HTR-8/SVneo (cell line): ENCODE results near the gene PDCD1.

Source experiments
- DNase-seq: peaks from one replicate; pipeline ENCODE4 v3.0.0; 2011; ENCODE audit warnings: low spot score, mixed read lengths; ENCODE audit not compliant: insufficient read length
- FAIRE-seq: peaks from 2 replicates; lab custom pipeline; 2011; peaks lifted over from hg19 to GRCh38; lab: Jason Lieb, UNC

PDCD1 gene

DNA sequence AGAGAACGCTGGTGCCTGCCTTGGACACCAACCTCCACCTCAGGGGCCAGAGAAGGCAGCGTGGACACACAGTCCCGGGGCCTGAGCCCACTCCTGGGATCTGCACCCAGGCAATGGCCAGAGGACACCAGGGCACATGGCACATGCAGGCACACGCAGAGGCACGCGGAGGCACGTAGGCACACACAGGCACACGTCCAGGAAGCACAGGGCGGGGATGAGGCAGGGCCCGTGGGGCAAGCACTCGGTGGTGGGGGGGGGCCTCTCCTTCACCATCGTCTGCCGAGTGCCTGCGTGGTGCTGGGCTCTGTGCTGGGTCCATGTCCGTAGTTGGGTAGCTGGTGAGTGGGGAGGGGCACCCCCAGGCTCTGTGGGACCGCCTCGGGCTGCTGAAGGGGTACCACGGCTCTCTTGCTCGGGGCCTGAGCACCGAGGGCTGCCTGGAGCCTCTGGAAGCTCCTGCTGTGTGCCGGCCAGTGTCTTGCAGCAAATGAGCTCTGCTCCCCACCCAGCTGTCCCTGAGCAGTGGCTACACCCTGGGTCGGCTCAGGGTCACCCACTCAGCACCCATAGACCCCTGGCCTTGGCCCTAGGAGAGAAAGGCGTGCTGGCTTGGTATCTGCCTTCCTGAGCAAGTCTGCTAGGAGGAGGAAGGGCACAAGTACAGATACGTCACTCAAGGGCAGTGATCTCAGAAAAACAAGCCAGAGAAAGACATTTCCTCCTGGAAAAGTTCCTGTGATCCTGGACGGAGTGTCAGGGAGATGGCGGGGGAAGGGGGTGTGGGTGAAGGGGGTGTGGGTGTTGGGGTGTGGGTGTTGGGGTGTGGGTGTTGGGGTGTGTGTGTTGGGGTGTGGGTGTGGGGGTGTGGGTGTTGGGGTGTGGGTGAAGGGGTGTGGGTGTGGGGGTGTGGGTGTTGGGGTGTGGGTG lies 37.3 kb upstream of the PDCD1 start:
- no peak for DNase-seq
- FAIRE-seq = peak; percentile 100

DNA sequence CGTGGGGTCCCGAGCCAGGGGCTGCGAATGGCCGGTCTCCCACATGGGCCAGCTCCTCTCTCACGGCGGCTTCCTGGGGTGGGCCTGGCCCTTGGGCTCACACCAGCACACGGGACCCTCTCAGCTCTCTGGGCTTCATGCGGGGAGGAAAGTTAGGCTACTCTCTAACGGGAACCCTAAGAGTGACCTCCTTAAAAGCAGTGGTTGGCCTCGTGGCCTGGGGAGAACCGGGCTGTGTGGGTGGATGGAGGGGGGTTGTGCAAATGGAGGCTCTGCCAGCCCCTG lies 36.7 kb upstream of the PDCD1 start:
- DNase-seq = no peak
- FAIRE-seq = no peak

DNA sequence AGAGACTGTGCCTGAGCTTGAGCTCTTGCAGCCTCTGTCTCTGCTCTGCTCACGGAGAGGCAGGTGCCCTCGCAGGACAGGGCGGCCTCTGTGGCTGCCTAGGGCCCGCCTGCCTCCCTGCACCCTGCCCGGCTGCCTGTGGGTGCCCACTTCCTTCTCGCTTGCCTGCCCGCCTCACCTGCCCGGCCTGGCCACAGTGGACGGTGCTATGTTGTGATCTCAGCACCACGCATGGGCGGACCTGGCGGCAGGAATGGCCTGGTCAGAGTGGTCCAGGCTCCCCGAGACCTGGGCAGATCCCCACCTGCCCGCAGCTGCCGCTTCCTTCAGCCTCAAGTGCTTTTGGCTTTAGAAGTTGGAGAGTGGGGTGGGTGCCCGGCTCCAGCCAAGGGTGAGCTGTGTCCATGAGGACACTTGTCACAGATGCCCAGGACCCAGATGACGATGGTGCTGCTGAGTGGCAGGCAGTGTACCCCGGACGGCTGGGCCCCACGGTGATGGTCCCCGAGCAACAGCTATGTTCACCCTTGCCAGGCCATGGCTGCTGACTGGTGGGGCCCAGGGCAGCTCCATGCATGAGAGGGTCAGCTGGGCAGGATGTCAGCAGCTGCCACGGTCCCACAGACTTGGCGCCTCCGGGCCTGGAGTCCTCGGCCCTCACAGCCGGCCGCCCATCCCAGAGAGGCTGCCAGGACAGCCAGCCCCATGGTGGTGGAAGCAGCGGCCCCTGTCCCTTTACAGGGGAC lies 36.2 kb upstream of the PDCD1 start:
- FAIRE-seq = no peak
- no peak for DNase-seq

DNA sequence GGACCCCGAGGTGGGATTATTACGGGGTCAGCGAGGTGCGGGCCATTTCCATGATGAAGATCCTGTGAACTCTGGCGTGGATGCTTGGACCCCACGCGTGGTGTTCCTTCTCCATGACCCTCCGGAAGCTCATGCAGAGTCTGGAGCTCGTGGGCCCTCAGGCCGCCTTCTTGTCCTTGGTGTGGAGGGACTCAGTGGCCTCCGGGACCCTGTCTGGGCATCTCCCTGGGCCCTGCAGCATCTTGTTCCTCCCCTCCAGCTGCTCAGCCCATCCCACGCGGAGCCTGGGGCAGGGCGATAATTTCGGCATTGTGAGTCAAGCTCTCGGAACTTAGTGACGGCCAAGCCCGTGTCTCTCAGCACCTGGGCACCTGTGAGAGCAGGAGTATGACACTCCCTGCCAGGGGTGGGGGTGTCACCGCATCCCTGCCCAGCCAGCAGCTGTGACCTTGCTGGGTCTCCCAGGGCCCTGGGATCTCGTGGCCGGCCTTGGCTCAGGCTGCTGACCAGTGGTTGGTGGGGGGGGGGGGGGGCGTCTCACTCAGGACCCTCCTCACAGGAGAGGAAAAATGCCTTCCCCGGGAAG lies 35.5 kb upstream of the PDCD1 start:
- DNase-seq (no peak), FAIRE-seq (no peak)

DNA sequence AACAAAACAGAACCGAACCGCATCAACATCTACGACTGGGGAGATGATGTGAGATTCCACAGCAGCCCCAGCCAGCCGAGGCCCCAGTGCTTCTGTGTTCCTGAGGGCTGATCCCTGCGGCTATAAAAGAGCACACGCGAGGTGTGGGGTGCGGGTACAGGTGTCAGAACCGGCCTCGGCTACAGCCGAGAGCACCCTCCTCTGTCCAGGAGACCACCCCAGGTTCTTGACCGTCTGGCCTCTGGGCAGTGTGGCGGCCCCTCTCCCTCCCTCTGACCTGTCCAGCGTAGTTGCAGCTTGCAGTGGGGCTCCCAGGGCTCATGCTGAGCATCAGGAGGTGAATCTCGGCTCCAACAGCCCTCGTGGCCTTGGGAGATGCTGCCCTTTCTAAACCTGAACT lies 34.6 kb upstream of the PDCD1 start:
- DNase-seq = no peak
- no peak for FAIRE-seq

DNA sequence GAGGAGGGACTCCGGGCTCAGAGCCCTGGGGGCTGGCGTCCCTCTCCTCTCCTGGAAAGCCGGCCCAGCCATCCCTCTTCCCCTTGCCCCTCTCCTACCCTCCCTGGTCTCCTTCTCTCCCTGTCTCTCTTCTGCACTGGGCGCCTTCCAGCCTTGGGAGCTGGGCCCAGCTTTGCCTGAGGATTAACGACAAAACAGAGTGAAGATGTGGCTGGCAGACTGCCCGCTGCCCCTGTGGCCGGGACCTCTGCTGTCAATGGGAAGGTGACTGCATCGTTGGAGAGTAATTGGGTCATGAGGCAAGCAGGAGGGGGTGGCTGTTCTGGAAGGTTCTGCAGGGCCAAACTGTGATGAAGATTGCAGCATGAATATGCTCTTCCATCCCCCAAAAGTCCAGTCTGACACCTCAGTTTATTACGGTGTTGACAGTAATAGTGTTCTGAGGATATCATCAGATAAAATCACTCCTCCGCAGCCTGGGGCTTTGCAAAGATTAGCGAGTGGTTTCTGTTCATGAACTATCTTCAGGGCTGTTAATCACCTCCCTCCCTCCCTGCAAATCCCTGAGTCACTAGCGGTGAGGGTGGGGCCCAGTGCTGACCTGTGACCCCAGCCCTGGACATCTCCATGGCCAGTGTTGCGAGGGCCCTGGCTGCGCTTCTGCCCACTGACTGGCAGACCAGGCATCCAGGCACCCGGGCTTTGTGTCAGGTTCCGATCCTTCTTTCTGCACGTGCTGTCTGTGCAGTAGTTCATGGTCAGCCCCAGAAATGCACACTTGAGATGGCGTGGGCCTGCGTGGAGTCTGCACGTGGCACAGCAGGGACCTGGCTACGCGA lies 33.8 kb upstream of the PDCD1 start:
- no peak for FAIRE-seq
- DNase-seq = no peak

DNA sequence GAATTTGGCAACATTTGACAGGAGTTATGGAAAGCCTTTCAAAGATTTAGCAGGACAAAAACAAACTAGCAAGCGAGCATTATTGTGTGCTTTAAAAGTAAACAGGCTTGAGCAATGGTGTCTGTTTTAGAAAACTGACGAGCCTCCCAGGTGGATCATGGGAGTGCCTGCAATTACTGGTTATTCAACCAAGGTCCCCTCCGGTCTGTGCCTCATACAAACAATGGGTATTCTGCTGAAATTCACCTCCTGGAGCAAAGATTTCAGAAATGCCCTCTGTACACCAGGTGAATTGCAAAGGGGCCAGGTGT lies 33.2 kb upstream of the PDCD1 start:
- no peak for FAIRE-seq

DNA sequence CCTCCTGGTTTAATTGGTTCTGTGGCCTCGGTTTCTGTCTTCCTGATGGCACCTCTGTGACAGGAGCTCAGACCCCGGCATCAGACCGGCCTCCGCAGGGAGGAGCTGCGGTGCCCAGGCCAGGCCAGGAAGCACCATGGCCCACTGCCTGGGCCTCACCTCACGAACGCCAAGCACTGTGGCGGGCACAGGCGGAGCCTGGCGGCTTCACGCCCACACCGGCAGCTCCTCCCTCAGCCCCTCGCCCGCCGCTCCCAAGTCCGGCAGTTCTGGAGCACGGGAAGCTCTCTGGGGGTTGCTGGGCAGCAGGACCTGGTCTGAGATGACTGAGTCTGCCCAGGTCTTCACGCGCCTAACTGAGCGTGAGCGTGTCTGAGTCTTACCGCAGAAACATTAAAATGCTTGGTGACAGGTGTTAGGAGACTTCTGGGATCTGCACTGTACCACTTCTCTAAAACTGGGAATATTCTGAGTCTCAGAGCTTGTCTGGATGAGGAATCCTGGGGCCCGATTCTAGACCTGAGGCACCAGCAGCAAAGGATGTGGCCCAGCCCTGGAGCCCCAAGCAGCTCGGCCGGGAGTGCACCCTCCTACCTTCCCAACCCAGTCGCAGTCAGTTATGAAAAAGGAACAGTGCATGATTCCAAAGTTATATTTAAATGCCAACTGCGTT lies 32.8 kb upstream of the PDCD1 start:
- DNase-seq (no peak), FAIRE-seq (no peak)

More for the DNA sequence above, 33.2 kb upstream of the PDCD1 start:
- no peak for DNase-seq

DNA sequence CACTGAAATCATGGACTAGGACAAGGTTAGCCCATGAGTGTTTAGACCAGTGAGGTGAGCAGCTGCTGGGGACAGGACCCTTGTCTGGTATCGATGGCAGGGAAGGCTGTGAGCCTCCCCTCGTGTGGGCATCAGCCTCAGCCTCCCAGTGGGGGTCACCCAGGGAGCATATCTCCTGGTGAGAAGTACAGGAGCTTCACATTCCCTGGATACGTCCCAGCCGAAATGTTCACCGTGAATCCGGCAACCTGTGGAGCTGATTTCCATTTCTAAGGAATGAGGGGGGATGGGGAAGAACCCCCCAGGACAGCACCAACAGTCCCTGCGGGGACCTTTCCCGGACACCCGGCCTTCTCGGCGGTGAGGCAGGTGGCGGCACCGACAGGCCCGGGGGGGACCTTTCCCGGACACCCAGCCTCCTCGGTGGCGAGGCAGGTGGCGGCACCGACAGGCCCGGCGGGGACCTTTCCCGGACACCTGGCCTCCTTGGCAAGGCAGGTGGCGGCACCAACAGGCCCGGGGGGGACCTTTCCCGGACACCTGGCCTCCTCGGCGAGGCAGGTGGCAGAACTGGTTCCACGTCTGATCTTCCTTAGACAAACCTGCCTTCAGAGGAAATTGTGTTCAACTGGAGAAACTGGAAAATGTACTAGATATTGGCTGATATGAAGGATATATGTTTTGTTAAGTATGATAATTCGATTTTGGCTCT lies 32.0 kb upstream of the PDCD1 start:
- FAIRE-seq = no peak
- no peak for DNase-seq

DNA sequence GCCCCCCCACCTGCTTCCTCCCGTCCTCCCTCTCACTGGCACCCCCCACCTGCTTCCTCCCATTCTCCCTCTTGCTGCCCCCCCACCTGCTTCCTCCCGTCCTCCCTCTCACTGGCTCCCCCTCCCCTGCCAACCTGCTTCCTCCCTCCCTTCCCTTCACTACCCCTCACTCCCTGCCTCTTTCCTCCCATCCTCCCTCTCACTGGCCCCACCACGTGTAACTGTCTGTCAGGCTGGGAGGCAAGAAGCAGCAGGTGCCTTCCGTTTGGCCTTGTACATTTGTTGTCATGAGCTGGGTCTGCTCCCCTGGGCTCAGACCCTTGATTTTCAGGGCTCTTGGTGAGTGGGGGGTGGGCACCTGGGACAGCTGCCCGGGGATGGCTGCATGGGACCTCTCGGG lies 29.9 kb upstream of the PDCD1 start:
- FAIRE-seq = no peak

DNA sequence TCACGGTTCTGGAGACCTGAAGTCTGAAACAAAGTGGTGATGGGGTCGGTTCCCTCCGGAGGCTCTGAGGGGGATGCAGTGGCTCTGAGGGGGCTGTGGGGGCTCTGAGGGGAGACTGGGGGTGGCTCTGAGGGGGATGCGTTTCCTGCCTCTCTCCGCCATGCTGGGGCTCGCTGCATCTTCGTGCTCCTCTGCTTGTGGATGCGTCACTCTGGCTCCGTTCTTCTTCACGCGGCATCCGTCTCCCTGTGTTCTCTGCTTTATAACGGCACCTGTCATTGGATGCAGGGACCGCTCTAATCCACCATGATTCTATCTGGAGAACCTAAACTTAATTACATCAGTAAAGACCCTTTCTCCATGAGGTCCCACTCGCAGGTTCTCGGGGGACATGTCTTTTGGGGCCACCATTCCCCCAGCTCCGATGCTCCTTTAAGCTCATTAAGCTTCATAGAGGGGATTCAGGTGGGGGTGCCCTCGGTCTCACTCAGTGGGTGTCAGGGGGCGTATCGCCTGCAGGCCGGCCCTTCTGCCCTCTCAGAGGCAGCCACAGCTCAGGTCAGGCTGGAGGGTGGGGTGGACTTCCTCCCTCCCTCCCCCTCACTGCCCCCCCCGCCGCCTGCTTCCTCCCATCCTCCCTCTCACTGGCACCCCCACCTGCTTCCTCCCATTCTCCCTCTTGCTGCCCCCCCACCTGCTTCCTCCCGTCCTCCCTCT lies 29.3 kb upstream of the PDCD1 start:
- no peak for FAIRE-seq
- DNase-seq = no peak

More for the DNA sequence above, 29.9 kb upstream of the PDCD1 start:
- no peak for DNase-seq

DNA sequence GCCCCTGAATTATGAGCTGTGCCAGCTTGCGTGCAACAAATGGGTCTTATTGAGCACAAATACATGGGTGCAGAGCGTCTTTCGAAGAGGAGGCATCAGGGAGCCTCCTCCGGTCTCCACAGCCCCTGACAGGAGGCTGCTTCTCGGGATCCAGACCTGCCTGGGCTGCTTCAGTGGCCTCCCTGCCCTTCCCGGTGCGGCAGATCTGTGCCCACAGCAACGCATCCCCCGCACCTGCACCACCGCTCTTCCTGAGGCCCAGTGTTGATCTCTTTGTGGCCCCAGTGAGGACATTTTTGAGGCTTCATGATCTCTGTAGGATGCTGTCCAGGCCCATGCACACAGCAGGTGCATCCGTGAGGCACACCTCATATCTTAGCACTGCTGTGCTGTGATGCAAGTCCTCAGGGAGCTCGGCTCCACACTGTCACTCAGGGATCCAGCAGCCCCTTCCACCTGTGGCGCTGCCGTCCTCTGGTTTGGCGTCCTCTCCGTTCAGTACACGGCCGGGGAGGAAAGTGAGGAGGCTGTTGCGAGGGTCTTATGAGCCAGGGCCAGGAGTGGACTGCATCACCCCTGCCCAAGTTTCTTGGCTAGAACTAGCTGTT lies 28.2 kb upstream of the PDCD1 start:
- FAIRE-seq = no peak
- no peak for DNase-seq

DNA sequence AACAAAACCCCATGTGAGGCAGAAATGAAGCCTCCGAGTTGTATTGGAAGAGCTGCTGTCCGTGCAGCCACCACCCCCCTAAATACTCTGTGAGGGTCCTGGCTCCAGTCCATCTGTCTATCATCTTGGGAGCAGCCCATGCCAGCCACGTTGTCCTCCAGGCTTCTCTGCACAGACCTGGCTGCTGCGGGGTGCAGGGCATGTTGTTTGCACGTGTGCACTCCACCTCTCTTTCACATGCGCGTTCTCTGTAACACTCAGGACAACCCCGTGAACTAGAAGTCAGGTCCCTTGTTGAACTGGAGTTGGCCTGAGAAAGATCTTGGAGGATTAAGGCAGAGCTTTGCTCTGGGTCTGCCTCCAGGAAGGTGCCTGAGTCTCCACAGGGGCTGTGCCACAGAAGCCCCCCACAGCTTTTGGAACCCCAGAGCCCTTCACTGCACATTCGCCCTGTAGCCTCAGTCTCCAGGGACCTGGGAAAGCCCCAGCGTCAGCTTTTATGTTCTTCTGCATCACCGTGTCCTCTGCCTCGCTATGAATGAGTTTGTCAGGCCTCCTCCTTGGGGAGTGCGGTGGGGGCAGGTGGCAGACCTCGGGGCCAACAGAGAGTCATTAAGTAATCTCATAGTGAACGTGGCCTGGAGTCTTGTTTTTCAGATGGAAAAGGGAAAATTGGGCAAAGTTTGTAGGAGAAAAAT lies 27.4 kb upstream of the PDCD1 start:
- FAIRE-seq (no peak), DNase-seq (no peak)

DNA sequence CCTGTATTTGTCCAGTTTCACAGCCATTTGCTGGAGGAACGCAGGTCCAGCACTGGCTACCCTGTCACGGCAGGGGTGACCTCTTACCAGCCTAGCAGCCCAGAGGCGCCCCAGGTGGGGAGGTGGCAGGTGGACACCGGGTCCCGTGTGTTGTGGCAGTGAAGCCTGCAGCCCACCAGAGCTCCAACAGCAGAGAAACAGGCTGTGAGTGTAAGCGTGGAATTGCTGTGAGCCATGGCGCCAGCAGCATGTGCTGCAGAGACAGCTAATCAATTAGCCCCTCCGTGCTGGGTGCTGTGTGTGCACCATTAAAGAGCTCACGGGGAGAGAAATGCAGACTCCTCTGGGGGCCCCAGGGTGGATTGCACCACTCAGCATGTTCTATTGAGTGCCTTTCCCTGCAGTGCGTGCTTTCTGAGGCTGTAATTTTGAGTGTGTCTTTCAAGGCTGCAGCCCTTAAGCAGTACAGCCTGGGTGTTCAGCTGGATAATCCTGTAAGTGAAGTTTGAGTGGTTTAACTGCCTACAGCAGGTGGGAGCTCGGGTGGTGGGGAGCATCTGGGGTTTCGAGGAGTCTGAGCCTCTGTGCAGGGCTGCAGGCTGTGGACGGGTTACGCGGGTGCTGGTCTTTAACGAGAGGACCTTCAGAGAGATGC lies 26.7 kb upstream of the PDCD1 start:
- DNase-seq (no peak), FAIRE-seq (no peak)

DNA sequence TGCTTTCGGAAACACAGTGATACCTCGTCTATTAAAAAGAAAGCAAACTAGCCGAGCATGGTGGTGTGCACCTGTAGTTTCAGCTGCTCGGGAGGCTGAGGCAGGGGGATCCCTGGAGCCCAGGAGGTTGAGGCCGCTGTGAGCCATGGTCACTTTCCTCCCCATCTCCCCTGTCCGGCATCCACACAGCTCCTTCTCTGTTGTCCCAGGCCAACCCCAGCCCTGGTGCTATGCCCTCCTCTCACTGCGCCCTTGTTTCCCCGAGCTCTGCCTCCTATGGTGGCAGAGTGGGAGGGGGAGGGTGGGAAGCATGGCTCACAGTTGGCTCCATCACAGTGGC lies 26.2 kb upstream of the PDCD1 start:
- DNase-seq (no peak), FAIRE-seq (no peak)

DNA sequence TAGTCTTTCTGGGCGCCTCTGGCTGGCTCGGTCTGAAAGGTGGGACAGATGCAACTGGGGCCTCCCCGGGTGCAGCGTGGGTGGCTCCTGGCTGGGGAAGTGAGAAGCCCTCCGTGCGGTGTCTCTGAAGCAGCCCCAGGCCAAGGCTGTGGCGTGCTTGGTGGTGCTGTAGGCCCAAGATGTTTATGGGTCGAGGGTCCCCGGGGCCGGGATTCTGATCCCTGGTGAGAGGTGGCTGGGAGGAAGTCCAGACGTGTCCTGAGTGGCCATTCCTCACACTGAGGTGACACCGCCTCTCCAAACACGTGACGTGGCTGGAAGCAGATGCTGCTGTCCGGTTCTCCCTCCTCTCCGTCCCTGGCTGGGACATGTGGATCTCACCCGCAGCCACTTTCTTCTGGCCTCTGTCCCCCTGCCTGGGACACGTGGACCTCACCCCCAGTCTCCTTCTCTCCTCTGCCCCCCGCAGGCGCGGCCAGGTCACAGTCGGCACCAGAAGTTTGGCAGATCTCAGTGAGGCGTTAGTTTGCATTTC lies 23.5 kb upstream of the PDCD1 start:
- peak; percentile 67 for FAIRE-seq
- no peak for DNase-seq
